GM20431 (cell line): Measurements from ENCODE around the gene FAM107A.

ENCODE experiments used
- in situ Hi-C: fragments of 300-500 bp; cut with MseI, MboI; formaldehyde crosslinking; loops from one replicate; pipeline ENCODE4 v1.15.0; 2020; ENCODE audit warnings: low sequenced_read_pairs; ENCODE audit not compliant: unreplicated experiment

The FAM107A gene

DNA sequence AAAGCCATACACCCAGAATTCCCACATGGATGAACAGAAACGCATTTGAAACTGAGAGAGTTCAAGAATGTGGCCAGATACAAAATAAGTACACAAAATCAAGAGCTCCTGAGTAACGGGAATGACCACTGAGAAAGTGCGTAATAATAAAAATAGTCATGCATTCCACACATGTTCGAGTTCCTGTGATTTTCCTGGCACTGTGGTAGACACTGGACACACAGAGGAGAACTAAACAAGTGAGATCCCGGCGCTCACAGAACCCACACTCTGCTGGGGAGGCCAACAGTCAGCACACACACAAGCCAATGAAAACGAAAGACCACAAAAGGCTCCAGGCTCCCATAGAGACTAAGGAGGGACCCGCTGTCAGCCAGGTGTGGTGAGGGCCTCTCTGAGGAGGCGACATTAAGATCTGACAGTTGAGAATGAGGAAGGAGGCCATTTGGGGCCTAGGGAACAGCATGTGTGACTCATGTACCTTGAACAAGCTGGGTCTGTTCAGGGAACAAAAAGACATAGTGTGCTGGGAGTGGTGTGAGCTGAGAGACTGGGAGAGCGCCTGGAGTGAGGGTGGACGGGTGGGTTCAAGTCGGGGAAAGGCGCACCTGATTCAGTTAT, 5.1 kb downstream of the FAM107A start:
- in situ Hi-C loops: loop anchor here (10.0 kb wide), 1 partner anchor 53 kb away; no protein-coding TSS in a partner anchor

DNA sequence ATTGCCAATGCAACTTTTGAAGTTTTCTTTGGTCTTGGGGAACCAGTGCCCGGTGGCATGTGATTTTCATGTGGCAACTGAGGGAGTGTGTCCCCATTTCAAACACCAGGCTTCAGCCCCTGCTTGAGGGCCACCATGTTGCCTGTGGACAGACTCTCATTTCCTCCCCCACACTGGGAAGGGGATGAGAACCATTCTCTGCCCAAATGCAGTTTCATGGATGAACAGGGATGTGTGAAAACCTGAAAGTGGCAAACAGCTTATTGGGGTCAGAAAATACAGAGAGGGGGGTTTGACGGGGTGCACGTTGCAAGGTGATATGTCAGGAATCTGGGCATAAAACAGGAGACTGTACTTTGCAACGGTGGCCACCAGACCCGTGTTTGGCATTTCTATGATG, 6.3 kb downstream of the FAM107A start:
- in situ Hi-C loops: loop anchor here (10.0 kb wide), 1 partner anchor 54 kb away; no protein-coding TSS in a partner anchor

DNA sequence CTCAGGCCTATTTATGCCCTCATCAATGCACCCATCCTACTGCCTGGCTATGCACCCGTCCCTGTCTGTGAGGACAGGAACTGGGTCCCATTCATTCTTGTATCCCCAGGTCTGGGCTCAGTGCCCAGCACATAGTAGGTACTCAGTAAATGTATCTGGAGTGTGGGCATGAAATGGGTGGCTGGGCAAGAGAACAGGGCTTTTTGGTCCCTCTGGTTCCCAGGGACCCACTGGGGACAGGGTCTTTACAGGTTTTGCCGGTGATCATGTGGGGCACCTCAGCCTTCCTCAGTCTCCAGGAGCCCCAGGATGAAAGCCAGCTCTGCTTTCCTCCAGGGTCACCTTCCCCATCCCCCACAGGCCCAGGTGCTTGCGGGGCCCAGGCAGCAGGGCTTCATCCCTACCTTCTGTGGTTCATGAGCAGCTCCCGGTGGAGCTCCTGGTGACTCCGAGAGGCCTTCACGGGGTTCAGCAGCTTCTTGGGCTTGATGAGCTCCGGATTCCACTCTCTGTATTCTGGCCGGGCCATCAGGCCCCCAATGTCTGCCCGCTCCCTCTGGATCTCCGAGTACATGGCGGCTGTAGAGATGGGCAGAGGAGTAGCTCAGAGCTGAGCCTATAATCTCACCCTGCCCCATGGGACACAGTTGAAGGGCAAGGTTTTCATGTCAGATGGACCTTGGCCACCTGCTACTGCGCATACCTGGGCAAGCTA, 7.7 kb downstream of the FAM107A start:
- in situ Hi-C loops: loop anchor here (10.0 kb wide), 1 partner anchor 55 kb away; no protein-coding TSS in a partner anchor

DNA sequence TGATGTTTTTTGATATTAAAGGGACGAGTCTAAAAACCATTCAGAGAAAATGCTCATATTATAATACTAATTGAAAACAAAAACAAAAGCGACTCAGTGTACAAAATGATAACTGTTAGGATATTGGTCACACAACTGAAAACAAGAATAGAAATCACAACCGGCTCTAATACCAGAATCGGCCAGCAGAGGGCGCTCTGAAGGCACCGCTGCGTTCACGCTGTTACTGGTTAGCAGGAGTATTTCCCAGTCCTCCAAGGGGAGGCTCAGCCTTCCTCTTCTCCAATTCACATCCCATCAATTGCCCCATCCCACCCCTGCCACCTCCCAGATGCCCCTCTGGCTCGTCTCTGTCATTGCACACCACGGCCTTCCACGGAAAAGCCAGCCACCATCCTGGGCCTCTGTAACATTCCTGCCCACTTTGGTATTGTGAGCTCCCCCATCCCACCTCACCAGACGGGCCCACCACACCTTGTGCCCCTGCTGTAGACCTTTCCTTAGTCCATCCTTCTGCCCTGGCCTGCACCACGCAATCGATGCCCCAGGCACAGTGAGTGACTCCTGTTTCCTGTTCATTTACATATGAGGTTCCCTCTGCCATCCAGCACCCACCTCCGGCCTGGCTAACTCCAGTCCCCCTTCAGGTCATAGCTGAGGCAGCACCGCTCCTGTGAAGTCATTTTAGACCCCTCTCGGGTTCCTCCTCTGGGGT, 8.5 kb downstream of the FAM107A start:
- in situ Hi-C loops: no loop called here

DNA sequence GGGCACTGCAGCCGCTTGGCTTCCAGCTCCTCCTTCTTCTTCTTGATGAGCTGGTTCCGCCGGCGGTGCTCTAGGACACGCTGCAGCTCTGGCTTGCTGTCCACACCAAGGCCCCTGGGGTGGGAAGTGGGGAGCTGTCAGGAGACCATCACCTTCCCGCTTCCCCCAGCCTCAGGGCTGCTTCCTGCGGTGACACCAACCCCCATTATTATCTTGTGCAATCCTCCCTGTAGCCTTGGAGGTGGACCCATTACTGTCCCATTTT, 10.0 kb downstream of the FAM107A start:
- in situ Hi-C loops: no loop called here

DNA sequence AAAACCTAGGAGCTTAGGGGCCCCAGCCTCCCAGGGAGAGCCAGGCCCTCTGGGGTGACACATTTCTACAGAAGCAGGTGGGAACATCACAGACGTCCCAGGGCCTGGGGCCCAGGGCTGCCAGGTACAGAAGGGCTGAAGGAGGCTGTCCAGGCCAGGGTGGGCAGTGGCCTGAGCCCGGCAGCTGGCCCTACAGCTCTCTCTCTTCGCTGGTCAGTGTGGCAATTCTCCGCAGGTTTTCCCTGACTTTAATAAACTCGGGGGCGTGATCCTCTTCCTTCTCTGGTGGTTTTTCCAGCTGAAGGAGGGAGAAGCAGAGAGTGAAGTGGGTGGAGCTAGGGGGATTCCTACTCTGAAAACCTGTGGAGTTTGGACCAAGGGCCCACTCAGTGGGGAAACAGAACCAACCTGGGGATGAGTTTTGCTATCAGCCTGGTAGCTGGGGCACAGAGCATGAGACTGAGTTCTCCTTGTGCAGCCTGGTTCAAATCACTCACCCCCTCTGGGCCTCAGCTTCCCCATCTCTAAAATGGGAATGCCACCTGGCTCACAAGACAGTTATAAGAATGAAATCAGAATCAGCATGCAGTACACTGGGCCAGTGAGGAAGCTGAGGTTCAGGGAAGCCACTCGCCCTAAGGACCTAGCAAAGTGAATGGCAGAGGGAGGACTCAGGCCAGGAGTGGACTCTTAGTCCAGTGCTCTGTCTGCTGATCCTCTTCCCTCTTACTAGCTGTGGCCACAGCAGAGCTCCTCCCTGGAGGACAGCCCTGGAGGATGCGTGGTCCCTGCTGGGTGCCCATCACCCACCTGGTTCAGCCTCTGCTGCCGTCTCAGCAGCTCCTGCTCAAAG, 10.6 kb downstream of the FAM107A start:
- in situ Hi-C loops: no loop called here

DNA sequence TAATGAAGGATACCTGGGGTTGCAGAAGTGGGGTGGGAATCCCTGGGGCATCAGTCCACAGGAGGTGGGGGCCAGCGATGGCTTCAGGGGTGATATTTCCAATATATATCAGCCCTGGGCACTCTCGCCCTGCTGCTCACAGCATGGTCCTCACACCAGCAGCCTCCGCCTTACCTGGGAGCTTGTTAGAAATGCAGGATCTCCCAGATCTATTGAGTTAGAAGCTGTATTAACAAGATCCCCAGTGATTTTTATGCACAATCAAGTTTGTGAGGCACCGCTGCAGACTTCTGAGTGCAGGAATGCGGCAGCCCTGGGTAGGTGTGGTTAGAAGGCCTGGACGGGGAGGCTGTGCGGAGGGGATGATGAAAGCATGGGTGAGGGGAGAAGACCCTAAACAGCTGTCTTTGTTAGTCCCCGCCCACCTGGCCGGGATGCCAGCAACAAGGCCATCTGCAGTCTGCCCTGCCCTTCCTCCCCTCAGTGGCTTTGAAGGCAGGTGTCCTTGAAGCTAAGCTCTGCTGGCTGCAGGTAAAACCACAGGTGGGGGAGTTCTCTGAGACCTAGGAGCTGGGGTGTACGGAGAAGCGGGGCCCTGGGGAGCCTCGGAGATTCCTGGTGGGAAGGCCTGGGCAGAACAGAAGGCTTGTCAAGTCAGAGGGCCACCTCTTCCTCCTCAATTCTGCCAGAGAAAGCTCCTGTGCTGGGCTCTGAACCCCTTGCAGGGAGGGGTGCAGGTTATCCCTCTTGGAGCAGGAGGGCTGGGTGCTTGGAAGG, 11.4 kb downstream of the FAM107A start:
- in situ Hi-C loops: no loop called here

DNA sequence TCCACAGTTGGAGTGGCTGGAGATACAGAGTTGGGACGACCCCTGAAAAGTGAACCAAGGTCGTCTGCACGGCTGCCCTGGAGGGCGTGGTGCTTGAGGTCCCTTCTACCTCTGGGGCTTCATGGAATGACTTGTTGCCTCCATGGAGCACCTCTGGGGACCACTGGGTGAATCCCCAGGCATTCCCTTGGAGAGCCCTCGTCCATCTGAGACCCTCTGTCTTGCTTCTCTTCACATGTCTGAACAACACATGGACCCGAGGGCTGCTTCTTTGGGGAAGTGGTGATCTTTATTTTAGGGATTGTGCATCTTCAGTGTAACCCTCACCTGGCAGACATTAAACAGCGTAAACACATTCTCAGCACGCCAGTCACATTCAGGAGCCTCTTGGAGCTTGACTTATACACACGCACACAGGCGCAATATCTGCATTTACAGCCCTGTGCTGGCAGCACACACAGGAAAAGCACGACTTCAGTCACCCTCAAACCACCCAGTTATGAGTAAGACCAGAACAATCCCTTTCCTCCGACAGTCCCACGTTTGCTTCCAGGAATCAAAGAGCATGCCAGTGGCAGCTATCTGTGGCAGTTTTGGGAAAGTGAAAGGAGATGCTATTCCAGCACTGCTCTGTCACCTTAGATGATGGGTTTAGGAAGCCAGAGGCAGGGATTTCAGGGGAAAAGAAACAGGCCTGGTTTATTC, 12.6 kb downstream of the FAM107A start:
- in situ Hi-C loops: no loop called here

DNA sequence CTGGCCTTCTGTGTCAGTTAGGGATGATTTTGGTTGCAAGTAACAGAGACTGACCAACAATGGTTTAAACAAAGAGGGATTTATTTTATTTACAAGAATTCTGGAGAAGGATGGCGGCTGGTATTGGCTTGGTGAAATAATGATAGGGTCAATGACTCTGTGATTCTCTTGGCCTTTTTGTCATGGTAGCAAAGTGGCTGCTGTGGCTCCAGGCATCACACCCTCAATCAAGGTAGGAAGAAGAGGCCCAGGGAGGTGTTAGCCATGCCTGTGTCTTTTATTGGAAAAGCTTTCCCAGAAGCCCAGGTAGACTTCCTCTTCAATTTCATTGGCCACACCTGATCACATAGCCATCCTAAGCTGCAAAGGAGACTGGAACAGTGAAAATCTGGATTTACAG, 13.1 kb downstream of the FAM107A start:
- in situ Hi-C loops: no loop called here

DNA sequence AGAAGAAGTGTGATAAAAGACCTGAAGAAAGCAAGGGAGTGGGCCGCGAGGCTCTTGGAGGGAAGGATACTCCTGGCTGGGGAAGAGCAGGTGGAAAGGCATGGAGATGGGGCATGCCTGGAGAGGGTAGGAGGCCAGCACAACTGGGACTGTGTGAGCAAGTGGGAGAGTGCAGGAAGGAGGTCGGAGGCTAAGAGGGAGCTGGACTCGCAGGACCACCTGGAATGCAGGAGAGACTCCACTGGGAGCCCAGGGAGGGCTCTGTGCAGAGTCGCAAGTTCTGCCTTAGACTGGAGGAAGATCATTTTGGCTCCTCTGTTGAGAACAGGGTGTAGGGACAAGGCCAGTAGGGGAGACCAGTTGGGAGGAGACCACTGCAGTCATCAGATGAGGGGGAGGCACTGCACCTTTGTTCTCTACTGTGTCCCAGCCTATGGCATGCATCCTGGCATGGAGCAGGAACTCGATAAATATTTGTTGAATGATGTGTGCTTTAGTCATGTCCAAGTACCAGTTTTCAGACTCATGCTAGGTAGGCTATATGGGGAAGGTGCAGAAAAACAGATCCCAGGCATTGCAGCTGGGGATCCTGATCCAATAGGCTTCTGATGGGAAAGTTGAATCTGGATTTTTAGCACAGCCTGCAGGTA, 13.7 kb downstream of the FAM107A start:
- in situ Hi-C loops: no loop called here

DNA sequence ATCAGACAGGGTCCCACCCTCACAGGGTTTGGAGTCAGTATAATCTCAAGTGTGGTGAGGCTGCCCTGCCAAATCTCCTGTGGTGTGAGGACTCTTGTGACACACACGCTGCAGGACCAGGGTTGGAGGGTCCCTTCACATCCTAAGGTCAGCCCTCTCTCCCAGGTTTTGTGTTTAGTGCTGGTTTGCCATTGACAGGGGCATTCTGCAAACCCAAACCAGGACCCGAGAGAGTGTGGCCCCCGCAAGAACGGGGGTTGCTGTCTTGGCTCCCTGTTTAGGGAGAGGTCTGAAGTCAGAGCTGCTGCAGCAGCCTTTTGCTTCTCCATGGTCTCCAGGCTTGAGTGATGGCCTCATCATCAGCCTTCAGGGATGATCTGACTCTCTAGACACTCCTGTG, 14.7 kb downstream of the FAM107A start:
- in situ Hi-C loops: no loop called here

DNA sequence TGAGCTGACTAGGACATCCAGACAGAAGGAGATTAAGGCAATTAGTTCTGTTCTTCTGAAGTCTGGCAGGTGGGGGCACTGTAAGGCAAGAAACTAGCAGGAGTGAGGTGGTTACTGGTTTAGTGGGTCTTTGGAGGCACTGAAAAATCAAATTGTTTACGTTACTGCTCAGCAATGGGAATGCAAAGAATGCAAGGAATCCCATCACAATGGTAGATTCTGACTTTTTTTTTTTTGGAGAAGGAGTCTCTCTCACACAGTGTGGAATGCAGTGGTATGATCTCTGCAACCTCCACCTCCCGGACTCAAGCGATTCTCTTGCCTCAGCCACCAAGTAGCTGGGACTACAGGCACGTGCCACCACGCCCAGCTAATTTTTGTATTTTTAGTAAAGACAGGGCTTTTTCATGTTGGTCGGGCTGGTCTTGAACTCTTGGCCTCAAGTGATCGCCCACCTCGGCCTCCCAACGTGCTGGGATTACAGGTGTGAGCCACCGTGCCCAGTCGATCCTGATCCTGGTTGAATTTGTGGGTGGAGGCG, 16.4 kb downstream of the FAM107A start:
- in situ Hi-C loops: no loop called here

DNA sequence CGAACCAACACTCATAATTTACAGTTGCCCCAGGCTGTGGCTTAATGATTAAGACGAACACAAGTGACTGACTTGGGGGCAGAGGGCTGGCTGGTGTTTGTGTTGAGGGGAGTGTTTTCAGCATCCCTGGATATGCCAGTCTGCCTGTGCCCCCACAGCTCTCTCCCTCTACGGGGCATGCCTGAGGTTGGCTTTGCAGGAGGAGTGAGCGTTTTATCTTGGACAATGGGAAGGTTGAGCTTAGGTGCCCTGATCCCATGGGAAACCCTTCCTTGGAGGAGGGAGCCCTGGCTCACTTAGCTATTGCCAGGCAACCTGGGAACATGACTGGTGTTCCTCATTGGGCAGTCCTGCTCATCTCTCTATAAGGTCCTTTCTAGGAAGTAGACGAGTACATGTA, 17.6 kb downstream of the FAM107A start:
- in situ Hi-C loops: no loop called here

DNA sequence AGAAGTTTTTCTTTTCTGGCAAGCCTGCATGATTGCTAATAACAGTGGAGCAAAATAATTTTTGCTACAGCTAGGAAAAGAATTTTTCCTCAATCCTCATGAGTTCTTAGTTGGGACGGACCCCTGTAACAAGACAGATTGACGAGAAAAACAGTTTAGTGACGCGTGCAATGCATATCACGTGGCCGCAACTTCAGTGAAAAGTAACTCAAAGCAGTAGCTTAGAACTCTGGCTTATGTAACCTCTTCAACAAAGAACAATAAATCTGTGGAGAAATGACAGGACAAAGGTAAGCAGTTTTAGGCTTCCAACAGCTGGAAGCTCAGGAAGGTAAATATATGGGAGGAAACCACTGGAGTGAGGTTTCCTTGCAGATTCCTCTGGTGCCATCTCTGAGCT, 19.7 kb downstream of the FAM107A start:
- in situ Hi-C loops: no loop called here

DNA sequence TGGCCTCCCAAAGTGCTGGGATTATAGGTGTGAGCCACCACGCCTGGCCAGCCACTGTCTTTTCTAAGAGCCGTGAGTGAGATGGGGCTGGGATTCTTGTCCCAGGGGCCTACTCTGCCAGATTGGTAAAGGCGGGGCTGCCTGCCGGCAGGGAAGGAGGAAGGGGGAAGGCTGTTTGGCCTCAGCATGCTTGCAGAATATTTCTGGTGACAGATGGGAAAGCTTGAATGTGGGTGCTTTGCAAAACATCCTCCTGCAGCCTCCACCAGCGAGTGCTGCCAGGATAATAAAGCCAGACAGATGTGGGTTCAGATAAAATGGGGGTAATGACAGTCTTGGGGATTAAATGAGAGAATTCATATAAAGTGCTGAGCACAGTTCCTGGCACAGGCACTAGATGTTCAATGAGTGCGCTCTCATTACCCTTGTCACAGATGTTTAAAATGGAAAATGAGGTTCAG, 20.4 kb downstream of the FAM107A start:
- in situ Hi-C loops: no loop called here

DNA sequence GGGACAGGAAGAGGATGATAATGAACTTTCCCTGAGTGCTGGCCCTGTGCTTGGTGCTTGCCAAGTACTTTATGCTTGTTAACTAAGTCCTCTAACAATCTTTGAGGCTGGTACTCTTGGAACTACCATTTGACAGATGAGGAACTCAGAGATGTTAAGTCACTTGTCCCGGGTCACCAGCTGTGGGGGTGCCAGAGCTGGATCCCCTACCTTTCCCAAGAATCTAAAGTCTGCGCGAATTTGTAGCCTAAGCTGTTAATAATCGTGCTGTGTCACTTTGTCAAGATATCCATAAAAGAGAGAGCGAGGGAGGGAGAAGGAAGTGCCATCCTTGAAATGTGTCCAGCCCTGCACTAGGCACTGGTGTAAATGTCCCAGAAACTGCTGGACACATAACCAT, 21.2 kb downstream of the FAM107A start:
- in situ Hi-C loops: no loop called here

DNA sequence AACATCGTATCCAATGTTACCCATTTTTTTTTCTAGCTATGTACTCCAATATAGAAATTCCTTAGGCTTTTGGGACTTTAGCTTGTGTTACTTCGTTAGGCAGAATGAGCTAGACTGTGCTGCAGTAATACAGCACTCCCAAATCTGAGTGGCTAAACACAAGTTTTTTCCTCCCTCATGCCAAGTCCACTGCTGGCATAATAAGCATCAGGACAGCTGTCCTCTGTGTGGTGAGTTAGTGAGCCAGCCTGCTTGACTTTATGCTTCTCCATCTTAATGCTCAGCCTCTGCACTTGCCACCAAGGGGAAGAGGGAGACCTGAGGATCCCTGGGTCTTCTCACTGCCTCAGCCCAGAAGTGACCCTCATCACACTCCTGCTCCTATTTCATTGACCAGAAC, 22.0 kb downstream of the FAM107A start:
- in situ Hi-C loops: no loop called here

DNA sequence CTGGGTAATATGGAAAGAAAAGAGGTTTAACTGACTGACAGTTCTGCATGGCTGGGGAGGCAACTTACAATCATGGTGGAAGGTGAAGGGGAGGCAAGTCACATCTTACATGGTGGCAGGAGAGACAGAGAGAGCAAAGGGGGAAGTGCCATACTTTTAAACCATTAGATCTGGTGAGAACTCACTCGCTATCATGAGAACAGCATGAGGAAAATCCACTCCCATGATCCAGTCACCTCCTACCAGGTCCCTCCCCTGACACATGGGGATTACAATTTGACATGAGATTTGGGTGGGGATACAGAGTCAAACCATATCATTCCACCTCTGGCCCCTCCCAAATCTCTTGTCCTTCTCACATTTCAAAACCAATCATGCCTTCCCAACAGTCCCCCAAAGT, 24.2 kb downstream of the FAM107A start:
- in situ Hi-C loops: no loop called here
